ENCODE data around the gene CNKSR3. TPM values are rescaled to one million over a fixed set of nuclear protein-coding genes. Genes with fewer than 3 reads are reported as not detected.

The CNKSR3 gene
- total RNA-seq, 2 donors from 2014 or later = 13.0 to 14.3 TPM

GRCh38 chr6:154404791-154405400 is 105.6 kb downstream of the CNKSR3 start:
- intact Hi-C loops (cut with DNase I) = loop anchor here in 1 of 2 donors (5.0 kb wide), 1 partner anchor 253 kb away; no protein-coding TSS in a partner anchor
- DNase-seq (ENCODE audit: low spot score) = no peak

- DNase-seq (ENCODE audit: low spot score) = no peak
- intact Hi-C loops (cut with DNase I) = no loop called here
These were observed 106.7 kb downstream of the CNKSR3 start for GRCh38 chr6:154403788-154404187.

GRCh38 chr6:154402081-154402780 is 108.3 kb downstream of the CNKSR3 start:
- no peak for DNase-seq (ENCODE audit: low spot score)
- intact Hi-C loops (cut with DNase I) = no loop called here

- no peak for DNase-seq (ENCODE audit: low spot score)
- intact Hi-C loops (cut with DNase I) = no loop called here
These were observed 111.4 kb downstream of the CNKSR3 start for GRCh38 chr6:154399097-154399496.

GRCh38 chr6:154397491-154398195 is 112.8 kb downstream of the CNKSR3 start:
- DNase-seq (ENCODE audit: low spot score) = no peak
- intact Hi-C loops (cut with DNase I) = no loop called here

GRCh38 chr6:154395878-154396277 is 114.6 kb downstream of the CNKSR3 start:
- intact Hi-C loops (cut with DNase I) = no loop called here

GRCh38 chr6:154395316-154395715 is 115.2 kb downstream of the CNKSR3 start:
- DNase-seq (ENCODE audit: low spot score) = no peak
- intact Hi-C loops (cut with DNase I) = no loop called here

More at GRCh38 chr6:154395878-154396277, 114.6 kb downstream of the CNKSR3 start:
- no peak for DNase-seq (ENCODE audit: low spot score)

- DNase-seq (ENCODE audit: low spot score) = no peak
- intact Hi-C loops (cut with DNase I) = no loop called here
These were observed 115.9 kb downstream of the CNKSR3 start for GRCh38 chr6:154394571-154394970.

- intact Hi-C loops (cut with DNase I) = no loop called here
- DNase-seq (ENCODE audit: low spot score) = no peak
These were observed 120.5 kb downstream of the CNKSR3 start for GRCh38 chr6:154390034-154390433.

GRCh38 chr6:154388803-154389202 is 121.7 kb downstream of the CNKSR3 start:
- intact Hi-C loops (cut with DNase I) = no loop called here
- DNase-seq (ENCODE audit: low spot score) = no peak

GRCh38 chr6:154386848-154387717 is 123.4 kb downstream of the CNKSR3 start:
- intact Hi-C loops (cut with DNase I) = no loop called here
- no peak for DNase-seq (ENCODE audit: low spot score)

- DNase-seq (ENCODE audit: low spot score) = no peak
- intact Hi-C loops (cut with DNase I) = no loop called here
These were observed 126.3 kb downstream of the CNKSR3 start for GRCh38 chr6:154384191-154384590.

- no peak for DNase-seq (ENCODE audit: low spot score)
- intact Hi-C loops (cut with DNase I) = no loop called here
These were observed 127.2 kb downstream of the CNKSR3 start for GRCh38 chr6:154383273-154383672.

GRCh38 chr6:154382740-154383139 is 127.7 kb downstream of the CNKSR3 start:
- intact Hi-C loops (cut with DNase I) = no loop called here
- DNase-seq (ENCODE audit: low spot score) = no peak

GRCh38 chr6:154381548-154381947 is 128.9 kb downstream of the CNKSR3 start:
- DNase-seq (ENCODE audit: low spot score) = no peak
- intact Hi-C loops (cut with DNase I) = no loop called here

GRCh38 chr6:154380741-154381140 is 129.7 kb downstream of the CNKSR3 start:
- DNase-seq (ENCODE audit: low spot score) = no peak
- intact Hi-C loops (cut with DNase I) = no loop called here

GRCh38 chr6:154379585-154379984 is 130.9 kb downstream of the CNKSR3 start:
- intact Hi-C loops (cut with DNase I) = no loop called here
- DNase-seq (ENCODE audit: low spot score) = no peak

- intact Hi-C loops (cut with DNase I) = no loop called here
- DNase-seq (ENCODE audit: low spot score) = no peak
These were observed 132.0 kb downstream of the CNKSR3 start for GRCh38 chr6:154378518-154378917.

- intact Hi-C loops (cut with DNase I) = no loop called here
These were observed 132.8 kb downstream of the CNKSR3 start for GRCh38 chr6:154377726-154378125.

GRCh38 chr6:154373971-154374370 is 136.5 kb downstream of the CNKSR3 start:
- intact Hi-C loops (cut with DNase I) = no loop called here
- DNase-seq (ENCODE audit: low spot score) = no peak

More at GRCh38 chr6:154377726-154378125, 132.8 kb downstream of the CNKSR3 start:
- DNase-seq (ENCODE audit: low spot score) = no peak
